Activated CD8-positive, alpha-beta T cell treated with anti-CD3 and anti-CD28 coated beads, Interleukin-2, amount 10 ng/mL, durations not matched to agents 7 days and 5 days (primary cell): ENCODE results near the gene INTS15. TPM values are rescaled to one million over a fixed set of nuclear protein-coding genes. Genes with fewer than 3 reads are reported as not detected.
"Not testable (repeated sequence)": the region's sequence is repeated elsewhere in the genome, so short reads cannot be mapped to it uniquely, and the experiment has no call there.

ENCODE experiments used
- ATAC-seq: fragments of 150-1000 bp; cut with Tn5 transposase; one replicate; pipeline ENCODE4 v1.10.0; 2021; ENCODE audit warnings: moderate library complexity
- CTCF ChIA-PET: fragments of 350-600 bp; sonication (Branson Sonifier 250); formaldehyde crosslinking; loops from one replicate; lab custom pipeline; 2021; ENCODE audit warnings: antibody characterized with exemption; lab: Charles Lee
- POLR2A ChIA-PET: fragments of 350-600 bp; sonication (Branson Sonifier 250); formaldehyde crosslinking; loops from one replicate; lab custom pipeline; 2021; ENCODE audit warnings: antibody characterized with exemption; lab: Charles Lee
- DNase-seq: peaks from one replicate; pipeline ENCODE4 v3.0.0-alpha.2; 2020
- H3K27ac Mint-ChIP-seq: one replicate; pipeline ENCODE4 v1.8.0; 2021; ENCODE audit warnings: mild to moderate bottlenecking, mixed read lengths
- H3K27me3 Mint-ChIP-seq: one replicate; pipeline ENCODE4 v1.8.0; 2021; ENCODE audit warnings: low read depth, mixed read lengths
- H3K36me3 Mint-ChIP-seq: one replicate; pipeline ENCODE4 v1.8.0; 2021; ENCODE audit warnings: low read depth, mixed read lengths
- H3K4me1 Mint-ChIP-seq: one replicate; pipeline ENCODE4 v1.8.0; 2021; ENCODE audit warnings: low read depth, mixed read lengths
- H3K4me3 Mint-ChIP-seq: one replicate; pipeline ENCODE4 v1.8.0; 2021; ENCODE audit warnings: mild to moderate bottlenecking, mixed read lengths
- H3K9me3 Mint-ChIP-seq: one replicate; pipeline ENCODE4 v1.8.0; 2022; ENCODE audit warnings: mixed read lengths; ENCODE audit not compliant: insufficient read depth
- total RNA-seq, 2 experiments: library from RNA; stranded (reverse); gene quantifications; one replicate each; pipeline ENCODE4 v1.2.3, GENCODE V29; 2021

The INTS15 gene
- total RNA-seq, 2 experiments from 2014 or later = 40.9 to 42.7 TPM

DNA sequence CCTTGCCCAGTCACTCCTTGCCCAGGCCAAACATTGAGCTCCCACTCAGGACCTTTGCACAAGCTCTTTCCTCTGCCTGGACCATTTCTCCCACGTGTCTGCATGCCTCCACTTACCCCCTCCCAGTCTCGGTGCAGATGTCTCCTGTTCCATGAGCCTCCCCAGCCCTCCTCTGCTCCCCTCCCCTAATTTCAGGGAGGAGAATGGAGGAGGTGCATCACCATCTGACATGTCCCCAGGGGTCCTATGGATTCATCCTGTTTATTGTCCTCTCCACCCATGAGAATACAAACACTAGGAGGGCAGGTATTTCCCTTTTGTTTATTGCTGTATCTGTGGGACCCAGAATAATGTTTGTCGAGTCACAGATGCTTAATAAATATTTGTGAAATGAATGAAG, 29.9 kb upstream of the INTS15 start:
- H3K27me3 Mint-ChIP-seq = peaks cover 6% of the 10 kb centered on the region
- ChIA-PET POLR2A (no interaction called here), CTCF (interaction anchor here (1.0 to 2.9 kb wide), 4 partner anchors 16 to 47 kb away, joined by 3 to 32 read pairs (median 10); partner anchors contain the start of gene ZDHHC4)
- DNase-seq (no peak), ATAC-seq (no peak)
- H3K9me3 Mint-ChIP-seq = no peaks in the 10 kb centered on the region
- no peak overlapping the region for H3K4me3 Mint-ChIP-seq
- no peaks in the 10 kb centered on the region for H3K36me3 Mint-ChIP-seq
- peaks cover 10% of the 10 kb centered on the region for H3K4me1 Mint-ChIP-seq
- H3K27ac Mint-ChIP-seq = no peak overlapping the region

DNA sequence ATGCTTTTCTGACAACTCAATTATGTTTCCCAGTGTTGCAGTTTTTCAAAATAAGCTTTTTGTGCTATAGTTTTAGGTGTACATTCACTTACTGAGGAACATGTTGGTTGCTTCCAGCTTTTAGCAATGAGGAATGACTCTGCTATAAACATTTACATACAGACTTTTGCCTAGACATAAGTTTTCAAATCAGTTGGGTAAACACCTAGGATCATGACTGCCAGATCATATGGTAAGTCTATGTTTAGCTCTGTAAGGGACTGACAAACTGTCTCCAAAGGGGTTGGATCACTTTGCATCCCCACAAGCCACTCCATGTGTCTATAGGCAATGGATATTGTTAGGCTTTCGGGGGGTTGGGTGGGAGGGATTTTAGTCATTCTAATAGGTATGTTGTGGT, 27.7 kb upstream of the INTS15 start:
- peaks cover 6% of the 10 kb centered on the region for H3K27me3 Mint-ChIP-seq
- ChIA-PET POLR2A (no interaction called here), CTCF (interaction anchor here (2.3 kb wide), 1 partner anchor 46 kb away, joined by 9 read pairs; no protein-coding TSS in a partner anchor)
- no peak overlapping the region for H3K4me3 Mint-ChIP-seq
- DNase-seq (no peak), ATAC-seq (no peak)
- H3K27ac Mint-ChIP-seq = no peak overlapping the region
- H3K9me3 Mint-ChIP-seq = no peaks in the 10 kb centered on the region
- peaks cover 8% of the 10 kb centered on the region for H3K4me1 Mint-ChIP-seq
- no peaks in the 10 kb centered on the region for H3K36me3 Mint-ChIP-seq

DNA sequence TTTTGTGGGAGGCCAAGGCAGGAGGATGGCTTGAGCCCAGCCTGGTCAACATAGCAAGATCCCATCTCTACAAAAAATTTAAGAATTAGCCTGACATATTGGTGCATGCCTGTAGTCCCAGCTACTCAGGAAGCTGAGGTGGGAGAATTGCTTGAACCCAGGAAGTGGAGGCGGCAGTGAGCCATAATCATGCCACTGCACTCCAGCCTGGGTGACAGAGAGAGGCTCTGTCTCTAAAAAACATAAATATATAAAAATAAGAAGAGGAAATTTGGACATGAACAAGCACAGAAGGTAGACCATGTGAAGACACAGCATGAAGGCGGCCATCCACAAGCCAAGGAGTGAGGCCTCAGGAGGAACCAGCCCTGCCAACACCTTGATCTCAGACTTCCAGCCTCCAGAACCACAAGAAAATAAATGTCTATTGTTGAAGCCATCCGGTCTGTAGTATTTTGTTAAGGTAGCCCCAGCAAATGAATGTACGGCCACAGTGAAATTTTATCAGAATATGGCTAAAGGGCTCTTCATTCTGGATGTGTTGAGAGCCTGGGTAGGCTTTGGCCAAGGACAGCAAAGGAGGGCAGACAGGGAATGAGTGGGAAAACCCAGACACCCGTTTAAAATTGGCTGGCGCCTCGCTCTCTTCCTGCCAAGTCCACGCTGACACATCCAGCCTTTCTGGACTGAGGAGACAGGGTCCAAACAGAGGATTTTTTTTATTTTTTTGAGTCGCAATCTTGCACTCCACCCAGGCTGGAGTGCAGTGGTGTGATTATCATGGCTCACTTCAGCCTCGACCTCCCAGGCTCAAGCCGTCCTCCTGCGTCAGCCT, 25.7 kb upstream of the INTS15 start:
- Mint-ChIP-seq H3K36me3 (no peaks in the 10 kb centered on the region), H3K27me3 (peaks cover 6% of the 10 kb centered on the region), H3K9me3 (no peaks in the 10 kb centered on the region), H3K4me1 (peaks cover 8% of the 10 kb centered on the region), H3K27ac (no peak overlapping the region), H3K4me3 (no peak overlapping the region)
- DNase-seq = no peak
- POLR2A ChIA-PET = no interaction called here
- CTCF ChIA-PET = no interaction called here
- ATAC-seq = no peak

DNA sequence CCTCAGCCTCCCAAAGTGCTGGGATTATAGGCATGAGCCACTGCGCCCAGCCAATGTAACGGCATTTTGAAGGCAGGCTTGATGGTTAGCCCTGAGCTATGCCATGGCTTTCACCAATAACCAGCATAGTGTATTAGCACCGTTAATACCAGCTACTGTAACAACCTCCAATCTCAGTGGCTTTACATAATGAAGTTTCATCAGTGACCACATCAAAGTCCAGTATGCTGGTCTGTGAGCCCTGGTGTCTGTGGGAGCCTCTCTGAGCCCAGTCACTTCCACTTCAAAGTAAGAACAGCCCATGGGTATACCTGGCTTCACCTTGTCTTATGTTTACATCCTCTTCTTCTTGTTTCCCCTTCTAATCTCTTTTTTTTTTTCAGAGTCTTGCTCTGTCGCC, 24.2 kb upstream of the INTS15 start:
- H3K36me3 Mint-ChIP-seq = no peaks in the 10 kb centered on the region
- H3K4me1 Mint-ChIP-seq = peaks cover 8% of the 10 kb centered on the region
- H3K4me3 Mint-ChIP-seq = no peak overlapping the region
- H3K27ac Mint-ChIP-seq = no peak overlapping the region
- no peak for DNase-seq
- H3K27me3 Mint-ChIP-seq = peaks cover 5% of the 10 kb centered on the region
- ChIA-PET POLR2A (no interaction called here), CTCF (no interaction called here)
- H3K9me3 Mint-ChIP-seq = no peaks in the 10 kb centered on the region
- ATAC-seq = no peak

DNA sequence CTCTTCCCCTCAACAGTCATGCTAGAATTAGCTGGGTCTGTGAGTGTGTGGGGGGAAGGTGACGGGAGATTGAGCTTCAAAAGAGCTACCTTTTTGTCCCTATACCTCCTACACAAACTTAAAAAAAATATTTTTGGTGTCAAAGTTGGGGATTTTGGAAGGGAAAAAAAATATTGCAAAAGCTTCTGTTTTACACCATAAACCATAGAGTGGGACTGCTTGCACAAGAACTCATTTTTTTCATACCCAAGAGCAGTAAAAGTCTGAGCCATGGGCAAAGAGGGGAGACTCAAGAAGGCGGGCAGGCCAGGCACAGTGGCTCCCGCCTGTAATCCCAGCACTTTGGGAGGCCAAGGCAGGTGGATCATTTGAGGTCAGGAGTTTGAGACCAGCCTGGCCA, 21.9 kb upstream of the INTS15 start:
- no peak for DNase-seq

DNA sequence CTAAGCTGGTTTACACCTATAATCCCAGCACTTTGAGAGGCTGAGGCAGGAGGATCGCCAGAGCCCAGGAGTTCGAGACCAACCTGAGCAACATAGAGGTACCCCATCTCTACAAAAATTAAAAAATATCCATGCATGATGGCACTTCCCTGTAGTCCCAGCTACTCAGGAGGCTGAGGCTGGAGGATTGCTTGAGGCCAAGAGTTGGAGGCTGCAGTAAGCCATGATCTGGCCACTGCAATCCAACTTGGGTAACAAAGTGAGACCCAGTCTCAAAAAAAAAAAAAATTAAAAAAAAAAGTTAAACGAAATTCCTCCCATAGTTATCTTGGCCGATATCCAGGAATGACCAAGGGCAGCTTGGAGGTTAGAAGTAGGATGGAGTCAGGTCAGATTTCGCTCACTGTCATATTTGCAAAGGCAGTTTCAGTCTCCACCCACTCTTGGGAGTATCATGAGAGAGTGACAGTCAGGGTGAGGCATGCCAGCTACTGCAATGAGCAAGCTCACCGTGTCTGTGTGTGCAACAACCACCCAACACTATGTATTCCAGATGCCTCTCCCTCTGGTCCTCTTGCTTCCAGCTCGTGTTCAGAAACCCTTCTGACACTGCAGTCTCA, 18.6 kb upstream of the INTS15 start:
- peaks cover 7% of the 10 kb centered on the region for H3K4me1 Mint-ChIP-seq
- H3K27me3 Mint-ChIP-seq = peaks cover 2% of the 10 kb centered on the region
- POLR2A ChIA-PET = interaction anchor here (0.6 kb wide), 1 partner anchor 743 kb away, joined by 3 read pairs; no protein-coding TSS in a partner anchor
- H3K4me3 Mint-ChIP-seq = no peak overlapping the region
- H3K36me3 Mint-ChIP-seq = no peaks in the 10 kb centered on the region
- CTCF ChIA-PET = interaction anchor here (0.8 to 0.9 kb wide), 2 partner anchors 12 to 13 kb away, joined by 3 to 4 read pairs; no protein-coding TSS in a partner anchor
- DNase-seq (no peak), ATAC-seq (no peak)
- no peak overlapping the region for H3K27ac Mint-ChIP-seq
- no peaks in the 10 kb centered on the region for H3K9me3 Mint-ChIP-seq

More for the DNA sequence above, 21.9 kb upstream of the INTS15 start:
- ChIA-PET CTCF (no interaction called here), POLR2A (no interaction called here)
- Mint-ChIP-seq H3K36me3 (no peaks in the 10 kb centered on the region), H3K4me3 (no peak overlapping the region), H3K9me3 (no peaks in the 10 kb centered on the region), H3K4me1 (peaks cover 8% of the 10 kb centered on the region), H3K27ac (no peak overlapping the region), H3K27me3 (peaks cover 5% of the 10 kb centered on the region)
- ATAC-seq = no peak

DNA sequence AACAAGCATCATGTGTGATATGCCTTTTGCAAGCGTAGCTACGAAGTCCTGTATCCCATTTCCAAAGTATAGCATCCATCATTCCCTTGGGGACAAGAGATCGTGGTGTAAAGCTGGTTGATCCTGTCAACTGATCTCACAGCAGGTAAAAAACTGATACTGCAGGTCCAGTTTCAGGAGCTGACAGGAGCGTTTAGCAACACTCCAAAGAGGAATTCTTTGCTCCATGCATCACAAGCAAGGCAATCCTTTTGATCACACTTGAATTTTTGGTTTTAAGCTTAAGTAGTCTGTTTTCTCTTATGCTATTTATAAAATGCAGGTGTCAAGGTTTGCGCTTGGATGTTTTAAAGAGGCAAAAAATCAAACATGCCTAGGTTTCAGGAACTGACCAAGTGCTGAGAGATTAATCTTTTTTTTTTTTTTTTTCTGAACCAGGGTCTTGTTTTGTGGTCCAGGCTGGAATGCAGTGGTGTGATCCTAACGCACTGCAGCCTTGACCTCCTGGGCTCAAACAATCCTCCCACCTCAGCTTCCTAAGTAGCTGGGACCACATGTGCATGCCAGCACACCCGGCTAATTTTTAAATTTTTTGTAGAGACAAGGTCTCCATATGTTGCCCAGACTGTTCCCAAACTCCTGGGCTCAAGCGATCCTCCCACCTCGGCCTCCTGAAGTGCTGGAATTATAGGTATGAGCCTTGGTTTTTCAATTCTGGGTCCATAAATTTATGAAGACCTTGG, 14.4 kb upstream of the INTS15 start:
- ATAC-seq (no peak), DNase-seq (no peak)
- Mint-ChIP-seq H3K27ac (peak overlapping the region; percentile 64), H3K9me3 (no peaks in the 10 kb centered on the region), H3K36me3 (peaks cover 11% of the 10 kb centered on the region), H3K4me1 (peaks cover 30% of the 10 kb centered on the region), H3K4me3 (peak overlapping the region; percentile 73), H3K27me3 (no peaks in the 10 kb centered on the region)
- CTCF ChIA-PET = interaction anchor here (0.8 to 5.5 kb wide), 8 partner anchors 13 to 282 kb away, joined by 3 to 32 read pairs (median 4); partner anchors contain the start of gene INTS15
- POLR2A ChIA-PET = interaction anchor here (0.9 kb wide), 1 partner anchor 20 kb away, joined by 3 read pairs; no protein-coding TSS in a partner anchor

DNA sequence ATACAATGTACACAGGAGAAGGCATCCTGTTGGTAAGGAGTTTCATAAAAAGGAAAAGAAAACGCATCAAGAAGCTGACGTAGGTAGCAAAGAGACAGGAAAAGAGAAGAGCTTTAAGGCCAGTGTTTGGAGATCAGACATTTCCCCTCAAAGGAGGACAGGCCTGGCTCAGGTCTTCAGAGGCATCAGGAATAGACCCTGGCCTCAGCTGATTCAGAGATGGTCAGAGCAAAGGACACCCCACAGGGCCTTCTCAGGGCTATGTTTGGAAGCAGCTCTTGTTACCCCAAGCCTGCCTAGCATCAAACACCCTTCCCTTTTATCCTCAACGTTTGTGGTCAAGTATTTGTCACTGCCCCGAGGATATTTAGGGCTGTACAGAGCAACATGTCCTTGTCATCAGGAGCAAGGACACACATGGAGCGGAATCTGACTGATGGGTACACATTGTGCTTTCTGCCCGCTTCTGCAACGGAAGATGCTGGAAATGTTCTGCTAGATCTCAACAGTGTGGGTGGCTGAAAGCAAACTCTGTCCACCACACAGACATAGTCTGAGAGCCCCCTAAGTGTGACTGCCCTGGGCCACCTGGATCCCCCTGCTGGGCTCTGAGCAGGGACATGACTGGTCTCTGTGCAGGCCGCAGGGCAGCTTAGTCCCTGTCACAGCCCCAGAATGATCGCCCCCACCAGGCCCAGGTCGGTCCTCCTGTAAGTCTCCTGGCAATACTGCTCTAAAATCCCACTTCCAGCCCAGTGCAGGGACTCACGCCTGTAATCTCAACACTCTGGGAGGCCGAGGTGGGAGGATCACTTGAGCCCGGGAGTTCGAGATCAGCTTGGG, 13.6 kb upstream of the INTS15 start:
- peak overlapping the region; percentile 73 for H3K4me3 Mint-ChIP-seq
- ATAC-seq (no peak), DNase-seq (peak; percentile 35)
- peaks cover 18% of the 10 kb centered on the region for H3K36me3 Mint-ChIP-seq
- POLR2A ChIA-PET = interaction anchor here (0.9 to 3.0 kb wide), 4 partner anchors 14 to 55 kb away, joined by 3 to 24 read pairs (median 3); partner anchors contain the start of gene INTS15
- CTCF ChIA-PET = interaction anchor here (0.6 to 5.5 kb wide), 5 partner anchors 14 to 65 kb away, joined by 3 to 32 read pairs (median 11); partner anchors contain the start of gene INTS15
- no peaks in the 10 kb centered on the region for H3K27me3 Mint-ChIP-seq
- no peaks in the 10 kb centered on the region for H3K9me3 Mint-ChIP-seq
- H3K4me1 Mint-ChIP-seq = peaks cover 38% of the 10 kb centered on the region
- peak overlapping the region; percentile 84 for H3K27ac Mint-ChIP-seq

DNA sequence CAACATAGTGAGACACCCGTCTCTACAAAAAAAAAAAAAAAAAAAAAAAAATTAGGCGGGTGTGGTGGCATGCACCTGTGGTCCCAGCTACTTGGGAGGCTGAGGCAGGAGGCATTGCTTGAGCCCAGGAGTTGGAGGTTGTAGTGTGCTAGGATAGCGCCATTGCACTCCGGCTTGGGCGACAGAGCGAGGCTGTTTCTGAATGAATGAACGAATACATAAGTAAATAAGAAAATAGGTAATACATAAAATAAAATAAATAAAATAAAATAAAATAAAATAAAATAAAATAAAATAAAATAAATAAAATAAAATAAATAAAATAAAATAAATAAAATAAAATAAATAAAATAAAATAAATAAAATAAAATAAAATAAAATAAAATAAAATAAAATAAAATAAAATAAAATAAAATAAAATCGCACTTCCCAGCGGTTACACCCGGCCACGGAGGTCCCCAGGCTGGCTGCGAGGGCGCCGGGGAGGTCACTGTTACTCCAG, 12.9 kb upstream of the INTS15 start:
- POLR2A ChIA-PET = interaction anchor here (0.7 to 3.0 kb wide), 4 partner anchors 13 to 1564 kb away, joined by 3 to 24 read pairs (median 3); partner anchors contain the start of gene INTS15
- not testable (repeated sequence) for H3K9me3 Mint-ChIP-seq, H3K27me3 Mint-ChIP-seq, ATAC-seq
- H3K27ac Mint-ChIP-seq = peak overlapping the region; percentile 90
- peak overlapping the region; percentile 85 for H3K4me3 Mint-ChIP-seq
- peaks cover 45% of the 10 kb centered on the region for H3K4me1 Mint-ChIP-seq
- peaks cover 25% of the 10 kb centered on the region for H3K36me3 Mint-ChIP-seq
- CTCF ChIA-PET = interaction anchor here (3.1 to 5.5 kb wide), 2 partner anchors 13 to 18 kb away, joined by 18 to 32 read pairs; partner anchors contain the start of gene INTS15
- peak; percentile 37 for DNase-seq

DNA sequence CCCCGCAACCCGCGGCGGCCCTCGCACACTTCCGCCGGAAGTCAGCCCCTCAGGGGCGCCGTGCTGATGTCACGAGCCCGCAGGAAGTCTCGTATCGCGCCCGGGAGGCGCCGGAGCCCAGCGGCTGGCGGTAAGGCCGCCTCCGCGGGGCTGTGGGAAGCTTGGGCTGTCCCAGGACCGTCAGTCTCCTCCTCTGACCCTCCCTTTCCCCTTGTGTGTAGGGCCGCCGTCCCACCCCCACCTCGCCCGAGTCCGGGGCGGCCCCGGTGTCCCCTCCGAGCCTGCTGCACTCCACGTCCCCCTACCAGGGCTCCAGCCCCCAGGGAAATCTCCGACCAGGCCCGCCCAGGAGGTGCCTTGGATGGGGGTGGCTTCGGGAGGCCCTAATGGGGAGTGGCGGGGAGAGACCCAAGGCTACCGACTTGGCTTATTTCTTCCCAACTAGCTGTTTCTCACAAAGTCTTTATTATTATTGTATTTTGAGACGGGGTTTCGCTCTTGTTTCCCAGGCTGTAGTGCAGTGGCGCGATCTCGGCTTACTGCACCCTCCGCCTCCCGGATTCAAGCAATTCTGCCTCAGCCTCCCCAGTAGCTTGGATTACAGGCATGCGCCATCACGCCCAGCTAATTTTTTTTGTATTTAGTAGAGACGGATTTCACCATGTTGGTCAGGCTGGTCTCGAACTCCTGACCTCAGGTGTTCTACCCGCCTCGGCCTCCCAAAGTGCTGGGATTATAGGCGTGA, 12.3 kb upstream of the INTS15 start, which contains the start of gene ZDHHC4:
Gene ZDHHC4, plus strand, starts transcription at position 86 of the 745 bp plus-strand sequence. CDS start 3,108 bp downstream, outside the sequence.
- POLR2A ChIA-PET = interaction anchor here (0.7 to 3.0 kb wide), 5 partner anchors 13 to 1563 kb away, joined by 3 to 24 read pairs (median 3); partner anchors contain the start of gene INTS15
- Mint-ChIP-seq H3K4me1 (peaks cover 51% of the 10 kb centered on the region), H3K27me3 (no peaks in the 10 kb centered on the region), H3K4me3 (peak within 1 kb of the TSS; percentile 85), H3K36me3 (peaks cover 30% of the 10 kb centered on the region), H3K9me3 (no peaks in the 10 kb centered on the region), H3K27ac (peak within 1 kb of the TSS; percentile 90)
- peak; percentile 97 for ATAC-seq
- peak; percentile 92 for DNase-seq
- CTCF ChIA-PET = interaction anchor here (0.7 to 5.5 kb wide), 4 partner anchors 11 to 62 kb away, joined by 3 to 32 read pairs (median 10); partner anchors contain the start of gene INTS15
